Upper lobe of right lung (tissue), 1 donor: ENCODE results near the gene CNN2. TPM values are rescaled to one million over a fixed set of nuclear protein-coding genes. Genes with fewer than 3 reads are reported as not detected.
A peak's percentile ranks its signal among the peaks of the same experiment; 100 is the strongest.

ENCODE experiments used
- ATAC-seq: fragments of 200-7000 bp; cut with Tn5 transposase; one replicate; pipeline ENCODE4 v1.9.1; 2020; ENCODE audit warnings: mild to moderate bottlenecking, moderate library complexity
- DNase-seq: peaks from one replicate; pipeline ENCODE4 v3.0.0-alpha.2; 2020
- H3K27ac ChIP-seq: fragments of 200-600 bp; one replicate; pipeline ENCODE4 v1.8.0; 2022
- H3K27me3 ChIP-seq: fragments of 200-600 bp; one replicate; pipeline ENCODE4 v1.8.0; 2022; ENCODE audit warnings: mild to moderate bottlenecking
- H3K36me3 ChIP-seq: fragments of 200-600 bp; one replicate; pipeline ENCODE4 v1.8.0; 2022
- H3K4me1 ChIP-seq: fragments of 200-600 bp; one replicate; pipeline ENCODE4 v1.8.0; 2022
- H3K4me3 ChIP-seq: fragments of 200-600 bp; one replicate; pipeline ENCODE4 v1.8.0; 2022; ENCODE audit warnings: mild to moderate bottlenecking
- H3K9me3 ChIP-seq: fragments of 200-600 bp; one replicate; pipeline ENCODE4 v1.8.0; 2022
- intact Hi-C: fragments of 100-400 bp; cut with DNase I; formaldehyde crosslinking; loops from one replicate; pipeline ENCODE4 v1.11.0; 2022
- total RNA-seq: library from RNA; stranded (reverse); fragmentation: NEBNext Ultra II Directional; extraction: Animal tissue kit (Norgen Biotek cat#: 25700); gene quantifications from one replicate; pipeline ENCODE4 v1.2.1, GENCODE V29; 2021
- TF ChIP-seq, protein P1 (sequence below): fragments of 200-600 bp; IDR thresholded peaks from one replicate; pipeline ENCODE4 v1.8.0; 2022; ENCODE audit warnings: antibody characterized with exemption
- donor health status: DM: no; HTN: yes; CAD: no; lungs with severe emphysema.

The CNN2 gene
- total RNA-seq, 1 donor from 2014 or later, result 220 TPM

- Histone ChIP-seq H3K27me3 (no peaks in the 10 kb centered on the region), H3K36me3 (no peaks in the 10 kb centered on the region), H3K27ac (peak within 1 kb of the TSS; percentile 79), H3K4me1 (peaks cover 54% of the 10 kb centered on the region), H3K9me3 (no peaks in the 10 kb centered on the region), H3K4me3 (peak within 1 kb of the TSS; percentile 62)
- DNase-seq, result peak; percentile 85
- TF ChIP-seq, protein P1, sequence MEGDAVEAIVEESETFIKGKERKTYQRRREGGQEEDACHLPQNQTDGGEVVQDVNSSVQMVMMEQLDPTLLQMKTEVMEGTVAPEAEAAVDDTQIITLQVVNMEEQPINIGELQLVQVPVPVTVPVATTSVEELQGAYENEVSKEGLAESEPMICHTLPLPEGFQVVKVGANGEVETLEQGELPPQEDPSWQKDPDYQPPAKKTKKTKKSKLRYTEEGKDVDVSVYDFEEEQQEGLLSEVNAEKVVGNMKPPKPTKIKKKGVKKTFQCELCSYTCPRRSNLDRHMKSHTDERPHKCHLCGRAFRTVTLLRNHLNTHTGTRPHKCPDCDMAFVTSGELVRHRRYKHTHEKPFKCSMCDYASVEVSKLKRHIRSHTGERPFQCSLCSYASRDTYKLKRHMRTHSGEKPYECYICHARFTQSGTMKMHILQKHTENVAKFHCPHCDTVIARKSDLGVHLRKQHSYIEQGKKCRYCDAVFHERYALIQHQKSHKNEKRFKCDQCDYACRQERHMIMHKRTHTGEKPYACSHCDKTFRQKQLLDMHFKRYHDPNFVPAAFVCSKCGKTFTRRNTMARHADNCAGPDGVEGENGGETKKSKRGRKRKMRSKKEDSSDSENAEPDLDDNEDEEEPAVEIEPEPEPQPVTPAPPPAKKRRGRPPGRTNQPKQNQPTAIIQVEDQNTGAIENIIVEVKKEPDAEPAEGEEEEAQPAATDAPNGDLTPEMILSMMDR, result no peak
- intact Hi-C loops, result no loop called here
- ATAC-seq, result peak; percentile 8
These were observed 40.4 kb downstream of the CNN2 start, which contains the start of gene ARHGAP45 for GRCh38 chr19:1066748-1067340. Gene ARHGAP45, plus strand, starts transcription at chr19:1067167. Its CDS starts 239 bp downstream, at chr19:1067406.

- Histone ChIP-seq H3K4me1 (peaks cover 54% of the 10 kb centered on the region), H3K9me3 (no peaks in the 10 kb centered on the region), H3K36me3 (no peaks in the 10 kb centered on the region), H3K27ac (peak overlapping the region; percentile 79), H3K27me3 (no peaks in the 10 kb centered on the region), H3K4me3 (peak overlapping the region; percentile 62)
- TF ChIP-seq, protein P1, result no peak
- DNase-seq (no peak), ATAC-seq (no peak)
- intact Hi-C loops, result no loop called here
These were observed 41.0 kb downstream of the CNN2 start for GRCh38 chr19:1067341-1067957.

DNA sequence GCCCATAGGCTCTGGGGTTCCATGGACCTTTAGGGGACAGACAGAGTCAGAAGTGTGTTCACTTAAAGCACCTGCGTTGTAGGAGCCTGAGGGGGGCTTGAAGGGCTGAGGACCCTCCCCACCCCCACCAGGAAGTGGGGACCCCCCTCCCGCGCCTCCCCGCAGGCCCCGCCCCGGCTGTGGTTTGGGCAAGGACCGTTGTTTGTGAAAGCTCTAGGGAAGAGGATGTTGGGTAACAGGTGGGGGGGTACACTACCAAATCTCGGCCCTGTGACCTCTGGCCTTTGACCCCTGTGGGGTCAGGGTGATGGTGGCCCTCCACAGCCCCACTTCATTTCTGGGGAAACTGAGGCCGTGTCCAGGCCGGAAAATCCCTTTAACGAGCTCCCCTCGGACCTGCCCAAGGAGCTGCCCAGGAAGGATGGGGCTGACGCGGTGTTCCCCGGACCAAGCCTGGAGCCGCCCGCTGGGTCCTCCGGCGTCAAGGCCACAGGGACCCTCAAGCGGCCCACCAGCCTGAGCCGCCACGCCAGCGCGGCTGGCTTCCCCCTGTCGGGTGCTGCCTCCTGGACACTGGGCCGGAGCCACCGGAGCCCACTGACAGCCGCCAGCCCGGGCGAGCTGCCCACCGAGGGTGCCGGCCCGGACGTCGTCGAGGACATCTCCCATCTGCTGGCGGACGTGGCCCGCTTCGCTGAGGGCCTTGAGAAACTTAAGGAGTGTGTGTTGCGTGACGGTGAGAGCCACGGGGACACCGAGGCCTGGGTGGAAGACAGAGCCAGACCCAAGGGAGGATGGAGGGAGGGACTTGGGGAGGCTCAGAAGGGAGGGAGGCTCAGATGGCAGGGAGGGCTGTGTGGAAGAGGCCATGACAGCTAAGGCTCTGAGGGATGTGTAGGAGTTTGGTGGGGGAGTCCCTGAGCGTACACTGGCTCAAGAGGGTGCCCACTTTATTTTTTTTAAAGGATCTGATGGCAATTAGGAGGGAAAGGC, 41.9 kb downstream of the CNN2 start:
- Histone ChIP-seq H3K4me3 (peak overlapping the region; percentile 62), H3K36me3 (no peaks in the 10 kb centered on the region), H3K9me3 (no peaks in the 10 kb centered on the region), H3K27me3 (no peaks in the 10 kb centered on the region), H3K4me1 (peaks cover 54% of the 10 kb centered on the region), H3K27ac (peak overlapping the region; percentile 79)
- no peak for DNase-seq
- ATAC-seq, result peak; percentile 11
- intact Hi-C loops, result no loop called here
- TF ChIP-seq, protein P1, result no peak

DNA sequence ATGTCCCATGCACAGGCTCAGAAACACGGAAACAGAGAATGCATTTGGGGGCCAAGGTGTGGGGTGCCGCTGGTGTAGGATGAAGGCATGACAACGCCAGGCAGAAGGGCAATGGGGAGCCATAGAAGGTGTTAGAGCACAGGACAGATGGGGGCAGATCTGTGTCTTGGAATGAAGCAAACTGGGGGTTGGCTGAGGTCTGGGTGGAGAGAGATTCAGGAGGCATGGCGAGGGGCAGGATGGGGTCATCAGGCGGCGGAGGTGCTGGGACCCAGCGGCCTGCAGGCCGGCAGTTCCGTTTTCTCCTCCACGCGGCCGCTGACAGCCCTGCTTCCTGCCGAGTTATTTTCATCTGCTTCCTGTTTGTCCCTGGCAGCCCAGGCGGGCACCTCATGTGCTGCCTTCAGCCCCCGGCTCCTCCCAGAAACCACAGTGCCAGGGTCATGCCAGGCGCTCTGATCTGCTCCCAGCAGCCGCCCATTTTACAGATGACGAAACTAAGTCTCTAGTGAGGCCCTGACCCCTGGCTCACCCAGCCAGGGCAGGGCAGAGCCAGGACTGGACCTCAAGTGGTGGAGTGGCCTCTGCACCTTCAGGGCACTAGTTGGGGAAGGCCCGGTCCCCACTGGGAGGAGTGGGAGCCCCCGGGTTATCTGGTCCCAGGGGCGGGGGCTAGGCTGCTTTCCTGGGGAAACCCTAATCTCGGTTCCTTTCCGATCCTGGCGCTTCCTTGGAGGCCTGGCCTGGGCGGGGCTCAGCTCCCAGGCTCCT, 42.8 kb downstream of the CNN2 start:
- H3K27me3 ChIP-seq, result no peaks in the 10 kb centered on the region
- intact Hi-C loops, result no loop called here
- DNase-seq (peak; percentile 92), ATAC-seq (peak; percentile 66)
- no peaks in the 10 kb centered on the region for H3K9me3 ChIP-seq
- TF ChIP-seq, protein P1, result no peak
- peak overlapping the region; percentile 78 for H3K27ac ChIP-seq
- peaks cover 60% of the 10 kb centered on the region for H3K4me1 ChIP-seq
- peak overlapping the region; percentile 62 for H3K4me3 ChIP-seq
- no peaks in the 10 kb centered on the region for H3K36me3 ChIP-seq

DNA sequence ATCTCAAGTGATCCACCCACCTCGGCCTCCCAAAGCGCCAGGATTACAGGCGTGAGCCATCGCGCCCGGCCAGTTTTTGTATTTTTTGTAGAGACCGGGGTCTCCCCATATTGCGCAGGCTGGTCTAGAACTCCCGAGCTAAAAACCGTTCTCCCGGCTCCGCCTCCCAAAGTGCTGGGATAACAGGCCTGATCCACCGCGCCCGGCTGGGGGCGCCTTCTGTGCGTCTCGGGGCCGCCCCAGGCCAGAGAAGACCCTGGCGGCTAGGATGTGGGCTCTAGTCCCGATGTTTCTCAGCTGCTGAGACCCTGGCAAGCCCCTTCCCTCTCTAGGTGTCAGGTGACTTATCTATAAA, 44.1 kb downstream of the CNN2 start:
- peaks cover 60% of the 10 kb centered on the region for H3K4me1 ChIP-seq
- ATAC-seq, result no peak
- intact Hi-C loops, result no loop called here
- no peak overlapping the region for H3K27ac ChIP-seq
- no peak for DNase-seq
- TF ChIP-seq, protein P1, result no peak
- H3K36me3 ChIP-seq, result no peaks in the 10 kb centered on the region
- no peaks in the 10 kb centered on the region for H3K9me3 ChIP-seq
- H3K27me3 ChIP-seq, result no peaks in the 10 kb centered on the region
- no peak overlapping the region for H3K4me3 ChIP-seq
